HEK293 (cell line): ENCODE results near the gene PLAU.

Experiments
- CTCF ChIA-PET: fragments of 350-600 bp; formaldehyde crosslinking; extraction: SDS; loops from one replicate; lab custom pipeline; 2021; ENCODE audit warnings: antibody characterized with exemption; lab: Yijun Ruan, JAX
- POLR2A ChIA-PET: fragments of 300-600 bp; formaldehyde crosslinking; extraction: SDS; loops from one replicate; lab custom pipeline; 2020; ENCODE audit warnings: antibody characterized with exemption, inconsistent platforms; lab: Yijun Ruan, JAX
- H3K27ac ChIP-seq: fragments of 200-500 bp; sonication (Bioruptor generic); 2 replicates; pipeline ENCODE4 v1.5.1; 2014; ENCODE audit warnings: low read depth, low read length, control low read depth, inconsistent platforms; ENCODE audit errors: extremely low read depth
- H3K36me3 ChIP-seq, 2 experiments: fragments of 200-500 bp in 1 of 2; sonication (Bioruptor generic) in 1 of 2; 1 replicate in 1 of 2; 2 replicates in 1 of 2; pipeline ENCODE4 v1.5.1; 2014 to 2017; ENCODE audit warnings: inconsistent platforms in 2 of 2, low read length in 2 of 2; ENCODE audit not compliant: control insufficient read depth in 2 of 2, insufficient read depth in 1 of 2
- H3K4me1 ChIP-seq: fragments of 200-500 bp; sonication (Bioruptor generic); 2 replicates; pipeline ENCODE4 v1.5.1; 2014; ENCODE audit warnings: mild to moderate bottlenecking, low read length, inconsistent platforms; ENCODE audit not compliant: control insufficient read depth, insufficient read depth
- H3K4me3 ChIP-seq: 2 replicates; pipeline ENCODE4 v1.5.1; 2011; ENCODE audit warnings: low read depth, mild to moderate bottlenecking, control low read depth, low read length, moderate library complexity
- H3K9me3 ChIP-seq: fragments of 200-500 bp; sonication (Bioruptor generic); 2 replicates; pipeline ENCODE4 v1.5.1; 2014; ENCODE audit warnings: low read depth, low read length, inconsistent platforms; ENCODE audit not compliant: control insufficient read depth, insufficient read depth
- GLIS1 ChIP-seq: fragments of 450-650 bp; formaldehyde crosslinking; IDR thresholded peaks from 2 replicates; pipeline ENCODE4 v1.5.1; 2016; ENCODE audit warnings: missing biosample characterization, missing genetic modification characterization
- GLIS2 ChIP-seq: fragments of 450-650 bp; formaldehyde crosslinking; IDR thresholded peaks from 2 replicates; pipeline ENCODE4 v1.5.1; 2016; ENCODE audit warnings: missing biosample characterization, missing genetic modification characterization
- OSR2 ChIP-seq: fragments of 450-650 bp; formaldehyde crosslinking; IDR thresholded peaks from 2 replicates; pipeline ENCODE4 v1.5.1; 2016; ENCODE audit warnings: missing biosample characterization, missing genetic modification characterization
- PRDM1 ChIP-seq: fragments of 450-650 bp; formaldehyde crosslinking; IDR thresholded peaks from 2 replicates; pipeline ENCODE4; 2016; ENCODE audit warnings: missing biosample characterization, missing genetic modification characterization
- SP3 ChIP-seq: fragments of 450-650 bp; formaldehyde crosslinking; IDR thresholded peaks from 2 replicates; pipeline ENCODE4 v1.5.1; 2016; ENCODE audit warnings: missing biosample characterization, missing genetic modification characterization
- ZBTB17 ChIP-seq: fragments of 450-650 bp; formaldehyde crosslinking; IDR thresholded peaks from 2 replicates; pipeline ENCODE4 v1.5.1; 2016; ENCODE audit warnings: missing biosample characterization, missing genetic modification characterization
- ZFHX2 ChIP-seq: fragments of 450-650 bp; formaldehyde crosslinking; conservative IDR thresholded peaks from 2 replicates; pipeline ENCODE4 v1.5.1; 2016; ENCODE audit warnings: missing biosample characterization, missing genetic modification characterization
- ZIC2 ChIP-seq: fragments of 450-650 bp; formaldehyde crosslinking; IDR thresholded peaks from 2 replicates; pipeline ENCODE4 v1.5.1; 2016; ENCODE audit warnings: missing biosample characterization, missing genetic modification characterization
- ZNF221 ChIP-seq: fragments of 450-650 bp; formaldehyde crosslinking; IDR thresholded peaks from 2 replicates; pipeline ENCODE4 v1.5.1; 2017; ENCODE audit warnings: missing biosample characterization, missing genetic modification characterization, borderline replicate concordance
- ZNF341 ChIP-seq: fragments of 450-650 bp; formaldehyde crosslinking; IDR thresholded peaks from 2 replicates; pipeline ENCODE4; 2016; ENCODE audit warnings: low read depth, missing biosample characterization, missing genetic modification characterization
- ZNF404 ChIP-seq: fragments of 450-650 bp; formaldehyde crosslinking; IDR thresholded peaks from 2 replicates; pipeline ENCODE4 v1.5.1; 2017; ENCODE audit warnings: missing biosample characterization, missing genetic modification characterization
- ZNF529 ChIP-seq: fragments of 450-650 bp; formaldehyde crosslinking; IDR thresholded peaks from 2 replicates; pipeline ENCODE4 v1.5.1; 2017; ENCODE audit warnings: missing genetic modification characterization, missing biosample characterization; ENCODE audit not compliant: insufficient replicate concordance
- ZNF571 ChIP-seq: fragments of 450-650 bp; formaldehyde crosslinking; IDR thresholded peaks from 2 replicates; pipeline ENCODE4 v1.5.0; 2017; ENCODE audit warnings: missing biosample characterization, missing genetic modification characterization
- ZNF626 ChIP-seq: fragments of 450-650 bp; sonication (Bioruptor Pico); formaldehyde crosslinking; IDR thresholded peaks from 2 replicates; pipeline ENCODE4 v1.5.1; 2018; ENCODE audit warnings: missing biosample characterization, missing genetic modification characterization, inconsistent platforms
- ZNF658 ChIP-seq: fragments of 450-650 bp; formaldehyde crosslinking; IDR thresholded peaks from 2 replicates; pipeline ENCODE4; 2016; ENCODE audit warnings: missing biosample characterization, missing genetic modification characterization
- ZNF747 ChIP-seq: fragments of 450-650 bp; formaldehyde crosslinking; IDR thresholded peaks from 2 replicates; pipeline ENCODE4 v1.5.1; 2016; ENCODE audit warnings: missing biosample characterization, missing genetic modification characterization
- TF ChIP-seq, protein P1 (sequence below): fragments of 450-650 bp; formaldehyde crosslinking; IDR thresholded peaks from 2 replicates; pipeline ENCODE4 v1.5.1; 2016; ENCODE audit warnings: missing biosample characterization, missing genetic modification characterization
- TF ChIP-seq, protein P2 (sequence below): fragments of 450-650 bp; formaldehyde crosslinking; optimal IDR thresholded peaks from 2 replicates; pipeline ENCODE3; 2016; ENCODE audit warnings: missing biosample characterization, mild to moderate bottlenecking, missing genetic modification characterization
- TF ChIP-seq, protein P3 (sequence below): fragments of 450-650 bp; formaldehyde crosslinking; IDR thresholded peaks from 2 replicates; pipeline ENCODE4 v1.5.1; 2016; ENCODE audit warnings: missing biosample characterization, missing genetic modification characterization

Gene PLAU

DNA sequence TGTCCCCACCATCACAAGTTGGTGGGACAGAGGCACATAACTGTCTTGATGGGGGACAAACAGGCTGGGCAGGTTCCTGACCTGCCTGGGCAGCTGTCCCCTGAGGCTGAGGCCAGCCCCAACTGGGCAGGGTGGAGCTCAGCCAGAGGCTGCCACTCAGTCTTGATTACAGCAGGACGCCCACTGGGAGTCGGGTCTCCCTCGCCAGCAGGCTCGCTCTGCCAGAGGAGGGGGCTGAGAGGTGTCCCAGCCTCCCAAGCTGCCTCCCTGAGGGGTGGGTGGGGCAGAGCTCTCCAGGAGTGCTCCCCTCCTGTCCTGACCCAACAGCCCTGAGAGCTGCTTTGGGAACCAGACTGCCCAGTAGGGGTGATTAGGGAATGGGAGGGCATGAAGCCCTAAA, 34.8 kb upstream of the PLAU start (continued):
- TF ChIP-seq, protein P1, sequence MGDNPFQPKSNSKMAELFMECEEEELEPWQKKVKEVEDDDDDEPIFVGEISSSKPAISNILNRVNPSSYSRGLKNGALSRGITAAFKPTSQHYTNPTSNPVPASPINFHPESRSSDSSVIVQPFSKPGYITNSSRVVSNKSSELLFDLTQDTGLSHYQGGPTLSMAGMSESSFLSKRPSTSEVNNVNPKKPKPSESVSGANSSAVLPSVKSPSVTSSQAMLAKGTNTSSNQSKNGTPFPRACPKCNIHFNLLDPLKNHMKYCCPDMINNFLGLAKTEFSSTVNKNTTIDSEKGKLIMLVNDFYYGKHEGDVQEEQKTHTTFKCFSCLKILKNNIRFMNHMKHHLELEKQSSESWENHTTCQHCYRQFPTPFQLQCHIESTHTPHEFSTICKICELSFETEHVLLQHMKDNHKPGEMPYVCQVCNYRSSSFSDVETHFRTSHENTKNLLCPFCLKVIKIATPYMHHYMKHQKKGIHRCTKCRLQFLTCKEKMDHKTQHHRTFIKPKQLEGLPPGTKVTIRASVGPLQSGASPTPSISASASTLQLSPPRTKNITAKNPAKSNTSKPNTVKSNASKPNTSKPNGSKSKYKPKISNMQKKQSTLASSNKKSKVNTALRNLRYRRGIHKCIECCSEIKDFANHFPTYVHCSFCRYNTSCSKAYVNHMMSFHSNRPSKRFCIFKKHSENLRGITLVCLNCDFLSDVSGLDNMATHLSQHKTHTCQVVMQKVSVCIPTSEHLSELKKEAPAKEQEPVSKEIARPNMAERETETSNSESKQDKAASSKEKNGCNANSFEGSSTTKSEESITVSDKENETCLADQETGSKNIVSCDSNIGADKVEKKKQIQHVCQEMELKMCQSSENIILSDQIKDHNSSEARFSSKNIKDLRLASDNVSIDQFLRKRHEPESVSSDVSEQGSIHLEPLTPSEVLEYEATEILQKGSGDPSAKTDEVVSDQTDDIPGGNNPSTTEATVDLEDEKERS = no peak
- no peak for TF ChIP-seq ZNF626
- TF ChIP-seq ZFHX2 (tag by site-specific recombination) = peak; percentile 35; the same call in 1 of the 2 replicates
- TF ChIP-seq ZBTB17 (tag by site-specific recombination) = no peak
- TF ChIP-seq OSR2 = no peak
- TF ChIP-seq ZNF341 (tag by site-specific recombination) = no peak
- TF ChIP-seq, protein P2, sequence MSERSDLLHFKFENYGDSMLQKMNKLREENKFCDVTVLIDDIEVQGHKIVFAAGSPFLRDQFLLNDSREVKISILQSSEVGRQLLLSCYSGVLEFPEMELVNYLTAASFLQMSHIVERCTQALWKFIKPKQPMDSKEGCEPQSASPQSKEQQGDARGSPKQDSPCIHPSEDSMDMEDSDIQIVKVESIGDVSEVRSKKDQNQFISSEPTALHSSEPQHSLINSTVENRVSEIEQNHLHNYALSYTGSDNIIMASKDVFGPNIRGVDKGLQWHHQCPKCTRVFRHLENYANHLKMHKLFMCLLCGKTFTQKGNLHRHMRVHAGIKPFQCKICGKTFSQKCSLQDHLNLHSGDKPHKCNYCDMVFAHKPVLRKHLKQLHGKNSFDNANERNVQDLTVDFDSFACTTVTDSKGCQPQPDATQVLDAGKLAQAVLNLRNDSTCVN (tag by site-specific recombination) = no peak
- no peak for TF ChIP-seq ZNF747 (tag by site-specific recombination)
- TF ChIP-seq, protein P3, sequence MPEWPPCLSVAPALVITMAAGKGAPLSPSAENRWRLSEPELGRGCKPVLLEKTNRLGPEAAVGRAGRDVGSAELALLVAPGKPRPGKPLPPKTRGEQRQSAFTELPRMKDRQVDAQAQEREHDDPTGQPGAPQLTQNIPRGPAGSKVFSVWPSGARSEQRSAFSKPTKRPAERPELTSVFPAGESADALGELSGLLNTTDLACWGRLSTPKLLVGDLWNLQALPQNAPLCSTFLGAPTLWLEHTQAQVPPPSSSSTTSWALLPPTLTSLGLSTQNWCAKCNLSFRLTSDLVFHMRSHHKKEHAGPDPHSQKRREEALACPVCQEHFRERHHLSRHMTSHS (tag by site-specific recombination) = no peak
- no peak for TF ChIP-seq ZNF571 (tag by site-specific recombination)
- TF ChIP-seq ZNF221 = no peak
- no peak for TF ChIP-seq ZNF404
- TF ChIP-seq GLIS1 (tag by site-specific recombination) = peak; percentile 50
- TF ChIP-seq ZIC2 (tag by site-specific recombination) = peak; percentile 96
- TF ChIP-seq GLIS2 (tag by site-specific recombination) = 0 out of 2 replicates have a peak, but pooled peaks have one; percentile 10
- no peak for TF ChIP-seq ZNF529

DNA sequence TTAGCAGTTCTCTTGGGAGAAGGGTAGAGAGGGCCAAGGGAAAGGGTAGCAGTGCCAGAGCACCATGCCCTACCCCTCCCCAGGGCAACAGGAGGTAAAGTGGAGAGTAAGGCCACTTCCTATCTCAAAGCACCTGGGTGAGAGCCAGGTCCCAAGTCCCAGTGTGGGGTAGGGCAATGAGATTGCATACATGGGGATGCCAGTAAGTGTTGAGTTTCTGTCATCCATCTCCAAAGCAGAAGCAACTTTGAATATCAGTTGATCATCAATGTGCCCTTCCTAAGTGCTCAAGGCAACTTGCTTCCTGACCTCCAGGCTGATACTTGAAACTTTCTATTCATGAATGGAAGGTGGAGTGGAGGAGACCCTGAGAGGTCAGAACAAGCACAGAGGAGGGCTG, 34.4 kb upstream of the PLAU start:
- Histone ChIP-seq H3K27ac (no peak overlapping the region), H3K4me3 (no peak overlapping the region), H3K9me3 (no peaks in the 10 kb centered on the region), H3K36me3 (peaks cover 0 to 8% of the 10 kb centered on the region in 2 experiments; a peak in 1 of 3 replicates), H3K4me1 (peaks cover 6% of the 10 kb centered on the region)
- ChIA-PET CTCF (interaction anchor here (0.6 to 11.0 kb wide), 4 partner anchors 10 to 43 kb away, joined by 3 to 267 read pairs (median 6); no protein-coding TSS in a partner anchor), POLR2A (no interaction called here)
- TF ChIP-seq ZIC2 (tag by site-specific recombination) (0 out of 2 replicates have a peak, but pooled peaks have one; percentile 42), SP3 (tag by site-specific recombination) (no peak)

DNA sequence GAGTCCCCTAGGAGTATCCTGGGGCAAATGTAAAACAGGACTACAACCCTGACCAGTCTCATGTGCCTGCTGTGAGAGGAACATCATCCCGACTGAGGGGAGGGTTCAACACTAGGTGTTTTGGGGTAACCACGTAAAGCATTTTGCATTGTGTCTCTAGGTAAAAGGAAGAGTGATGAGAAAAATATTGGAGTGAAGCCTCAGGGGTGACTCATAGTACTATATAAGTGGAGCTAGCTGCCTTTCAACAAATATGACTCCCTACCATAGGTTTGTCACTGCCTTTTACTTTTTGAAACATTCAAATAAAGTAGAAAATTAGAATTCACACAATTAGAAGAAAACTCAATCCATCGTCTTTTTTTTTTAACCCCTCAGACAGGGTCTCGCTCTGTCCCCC, 34.0 kb upstream of the PLAU start:
- Histone ChIP-seq H3K4me1 (peaks cover 2% of the 10 kb centered on the region), H3K27ac (no peak overlapping the region), H3K4me3 (no peak overlapping the region), H3K9me3 (no peaks in the 10 kb centered on the region), H3K36me3 (peaks cover 0 to 4% of the 10 kb centered on the region in 2 experiments; a peak in 1 of 3 replicates)
- CTCF ChIA-PET = interaction anchor here (0.6 to 11.0 kb wide), 5 partner anchors 10 to 176 kb away, joined by 3 to 267 read pairs (median 3); no protein-coding TSS in a partner anchor
- POLR2A ChIA-PET = interaction anchor here (0.5 kb wide), 1 partner anchor 82 kb away, joined by 4 read pairs; no protein-coding TSS in a partner anchor
- TF ChIP-seq PRDM1 = 0 out of 2 replicates have a peak, but pooled peaks have one; percentile 35
- no peak for TF ChIP-seq ZNF658 (tag by site-specific recombination)
